PFSK-1 (cell line): Measurements from ENCODE around the gene HS3ST4.

Experiments
- FOXP2 ChIP-seq: optimal IDR thresholded peaks from 2 replicates; pipeline ENCODE3; 2011; ENCODE audit warnings: borderline replicate concordance, control low read depth, inconsistent platforms; ENCODE audit not compliant: insufficient read depth; ENCODE audit errors: extremely low read length, extremely low read depth
- POLR2AphosphoS5 ChIP-seq: IDR thresholded peaks from 2 replicates; pipeline ENCODE4 v1.6.1; 2012; ENCODE audit warnings: low read depth, mild to moderate bottlenecking, control low read depth, low read length, moderate library complexity
- SIN3A ChIP-seq: IDR thresholded peaks from 2 replicates; pipeline ENCODE4 v1.6.1; 2012; ENCODE audit warnings: mild to moderate bottlenecking, low read length, moderate library complexity, borderline replicate concordance; ENCODE audit not compliant: insufficient read depth
- TAF1 ChIP-seq: IDR thresholded peaks from 2 replicates; pipeline ENCODE4 v1.6.1; 2012; ENCODE audit warnings: low read length, control low read depth, borderline replicate concordance; ENCODE audit not compliant: insufficient read depth
- TF ChIP-seq, protein P1 (sequence below), 2 experiments: IDR thresholded peaks; 2 replicates each; pipeline versions ENCODE4 v1.6.1 to v1.8.0; 2011 to 2012; ENCODE audit warnings: low read depth in 2 of 2, low read length in 2 of 2, control low read depth in 1 of 2, inconsistent platforms in 1 of 2, mild to moderate bottlenecking in 1 of 2, moderate library complexity in 1 of 2; ENCODE audit not compliant: insufficient read depth in 1 of 2

DNA sequence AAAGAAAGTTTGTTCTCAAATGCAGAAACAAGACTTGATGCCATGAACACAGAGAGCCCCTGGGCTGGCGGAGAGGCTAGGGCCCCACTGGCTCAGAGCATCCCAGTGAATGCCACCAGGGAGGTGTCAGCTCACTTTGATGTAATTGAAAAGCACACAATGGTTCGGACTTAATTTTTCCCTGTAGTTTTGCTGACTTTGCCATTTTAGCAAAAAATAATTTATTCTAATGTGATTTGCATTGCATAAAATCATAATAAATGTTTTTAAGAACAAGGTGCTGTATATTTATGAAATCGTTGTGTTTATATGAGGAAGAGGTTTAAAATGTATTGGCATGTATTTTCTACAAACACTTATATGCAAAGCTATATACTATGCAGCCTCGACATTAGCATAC lies 140.5 kb downstream of the HS3ST4 start:
- TF ChIP-seq POLR2AphosphoS5 (no peak), SIN3A (no peak), TAF1 (no peak), FOXP2 (no peak)
- TF ChIP-seq, protein P1, sequence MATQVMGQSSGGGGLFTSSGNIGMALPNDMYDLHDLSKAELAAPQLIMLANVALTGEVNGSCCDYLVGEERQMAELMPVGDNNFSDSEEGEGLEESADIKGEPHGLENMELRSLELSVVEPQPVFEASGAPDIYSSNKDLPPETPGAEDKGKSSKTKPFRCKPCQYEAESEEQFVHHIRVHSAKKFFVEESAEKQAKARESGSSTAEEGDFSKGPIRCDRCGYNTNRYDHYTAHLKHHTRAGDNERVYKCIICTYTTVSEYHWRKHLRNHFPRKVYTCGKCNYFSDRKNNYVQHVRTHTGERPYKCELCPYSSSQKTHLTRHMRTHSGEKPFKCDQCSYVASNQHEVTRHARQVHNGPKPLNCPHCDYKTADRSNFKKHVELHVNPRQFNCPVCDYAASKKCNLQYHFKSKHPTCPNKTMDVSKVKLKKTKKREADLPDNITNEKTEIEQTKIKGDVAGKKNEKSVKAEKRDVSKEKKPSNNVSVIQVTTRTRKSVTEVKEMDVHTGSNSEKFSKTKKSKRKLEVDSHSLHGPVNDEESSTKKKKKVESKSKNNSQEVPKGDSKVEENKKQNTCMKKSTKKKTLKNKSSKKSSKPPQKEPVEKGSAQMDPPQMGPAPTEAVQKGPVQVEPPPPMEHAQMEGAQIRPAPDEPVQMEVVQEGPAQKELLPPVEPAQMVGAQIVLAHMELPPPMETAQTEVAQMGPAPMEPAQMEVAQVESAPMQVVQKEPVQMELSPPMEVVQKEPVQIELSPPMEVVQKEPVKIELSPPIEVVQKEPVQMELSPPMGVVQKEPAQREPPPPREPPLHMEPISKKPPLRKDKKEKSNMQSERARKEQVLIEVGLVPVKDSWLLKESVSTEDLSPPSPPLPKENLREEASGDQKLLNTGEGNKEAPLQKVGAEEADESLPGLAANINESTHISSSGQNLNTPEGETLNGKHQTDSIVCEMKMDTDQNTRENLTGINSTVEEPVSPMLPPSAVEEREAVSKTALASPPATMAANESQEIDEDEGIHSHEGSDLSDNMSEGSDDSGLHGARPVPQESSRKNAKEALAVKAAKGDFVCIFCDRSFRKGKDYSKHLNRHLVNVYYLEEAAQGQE (IDR thresholded peaks at IDR 0.05; ENCODE audit: insufficient read depth in 1 of 2, low read depth in 2 of 2, low read length in 2 of 2) = no peak
